H9 (cell line): Measurements from ENCODE around the gene TNFAIP3. TPM values are rescaled to one million over a fixed set of nuclear protein-coding genes. Genes with fewer than 3 reads are reported as not detected.

Experiments used
- DNase-seq: peaks from one replicate; pipeline ENCODE4 v3.0.0-alpha.2; 2017
- H2AFZ ChIP-seq: one replicate; pipeline ENCODE4 v1.6.1; 2013; ENCODE audit warnings: mild to moderate bottlenecking, low read length, control low read depth, moderate library complexity
- H2AK5ac ChIP-seq: 2 replicates; pipeline ENCODE4 v1.6.1; 2013; ENCODE audit warnings: low read length, control low read depth, mixed read lengths; ENCODE audit not compliant: insufficient read length
- H2BK120ac ChIP-seq: one replicate; pipeline ENCODE4 v1.6.1; 2013; ENCODE audit warnings: low read depth, mild to moderate bottlenecking, low read length, control low read depth, inconsistent platforms; ENCODE audit not compliant: poor library complexity, severe bottlenecking
- H2BK12ac ChIP-seq: 2 replicates; pipeline ENCODE4 v1.6.1; 2013; ENCODE audit warnings: low read length, control low read depth, mixed read lengths, low read depth; ENCODE audit not compliant: insufficient read length
- H2BK15ac ChIP-seq: 2 replicates; pipeline ENCODE4 v1.6.1; 2013; ENCODE audit warnings: low read depth, low read length, control low read depth
- H2BK20ac ChIP-seq: one replicate; pipeline ENCODE4 v1.6.1; 2013; ENCODE audit warnings: low read depth, mild to moderate bottlenecking, low read length, control low read depth, inconsistent platforms; ENCODE audit not compliant: poor library complexity, severe bottlenecking
- H2BK5ac ChIP-seq: 2 replicates; pipeline ENCODE4 v1.6.1; 2013; ENCODE audit warnings: low read length, control low read depth, mixed read lengths; ENCODE audit not compliant: insufficient read length
- H3K14ac ChIP-seq: 2 replicates; pipeline ENCODE4 v1.6.1; 2013; ENCODE audit warnings: low read length, control low read depth; ENCODE audit not compliant: insufficient read depth
- H3K18ac ChIP-seq: 2 replicates; pipeline ENCODE4 v1.6.1; 2013; ENCODE audit warnings: low read depth, mild to moderate bottlenecking, mixed read lengths, low read length, control low read depth; ENCODE audit not compliant: insufficient read length
- H3K23ac ChIP-seq: 2 replicates; pipeline ENCODE4 v1.6.1; 2013; ENCODE audit warnings: low read length, control low read depth, mixed read lengths, low read depth; ENCODE audit not compliant: insufficient read length
- H3K23me2 ChIP-seq: 2 replicates; pipeline ENCODE4 v1.6.1; 2013; ENCODE audit warnings: low read depth, mild to moderate bottlenecking, mixed read lengths, low read length, control low read depth; ENCODE audit not compliant: insufficient read length, poor library complexity, severe bottlenecking
- H3K27ac ChIP-seq: 2 replicates; pipeline ENCODE4 v1.5.1; 2013; ENCODE audit warnings: low read length, control low read depth, mixed read lengths, low read depth; ENCODE audit not compliant: insufficient read length
- H3K27me3 ChIP-seq: 2 replicates; pipeline ENCODE4 v1.6.1; 2013; ENCODE audit warnings: low read length, control low read depth, inconsistent platforms; ENCODE audit not compliant: insufficient read depth
- H3K4ac ChIP-seq: 2 replicates; pipeline ENCODE4 v1.6.1; 2013; ENCODE audit warnings: low read depth, mild to moderate bottlenecking, control low read depth, inconsistent platforms, low read length, moderate library complexity
- H3K4me1 ChIP-seq: 2 replicates; pipeline ENCODE4 v1.6.1; 2013; ENCODE audit warnings: low read length, control low read depth, inconsistent platforms; ENCODE audit not compliant: insufficient read depth
- H3K4me2 ChIP-seq: 2 replicates; pipeline ENCODE4 v1.6.1; 2013; ENCODE audit warnings: low read length, control low read depth, mixed read lengths; ENCODE audit not compliant: insufficient read length, insufficient read depth
- H3K56ac ChIP-seq: 2 replicates; pipeline ENCODE4 v1.6.1; 2013; ENCODE audit warnings: low read depth, mild to moderate bottlenecking, mixed read lengths, low read length, control low read depth; ENCODE audit not compliant: insufficient read length
- H3K79me1 ChIP-seq: 2 replicates; pipeline ENCODE4 v1.6.1; 2013; ENCODE audit warnings: low read depth, mild to moderate bottlenecking, moderate library complexity, low read length, control low read depth, inconsistent platforms; ENCODE audit not compliant: insufficient read depth, poor library complexity, severe bottlenecking
- H3K79me2 ChIP-seq: 2 replicates; pipeline ENCODE4 v1.6.1; 2013; ENCODE audit warnings: low read length, control low read depth, inconsistent platforms; ENCODE audit not compliant: insufficient read depth
- H3K9ac ChIP-seq: 2 replicates; pipeline ENCODE4 v1.6.1; 2013; ENCODE audit warnings: low read length, control low read depth, mixed read lengths; ENCODE audit not compliant: insufficient read length; ENCODE audit errors: extremely low read depth
- H3K9me3 ChIP-seq: one replicate; pipeline ENCODE4 v1.6.1; 2013; ENCODE audit warnings: low read depth, low read length, inconsistent platforms; ENCODE audit not compliant: control insufficient read depth
- H3T11ph ChIP-seq: one replicate; pipeline ENCODE4 v1.6.1; 2013; ENCODE audit warnings: mild to moderate bottlenecking, low read length, control low read depth, inconsistent platforms
- H4K20me1 ChIP-seq: one replicate; pipeline ENCODE4 v1.6.1; 2013; ENCODE audit not compliant: control insufficient read depth, insufficient read length, insufficient read depth
- H4K5ac ChIP-seq: 2 replicates; pipeline ENCODE4 v1.6.1; 2013; ENCODE audit warnings: low read depth, mild to moderate bottlenecking, mixed read lengths, low read length, control low read depth; ENCODE audit not compliant: insufficient read length
- H4K8ac ChIP-seq: replicated peaks from 2 replicates; pipeline ENCODE4 v1.6.1; 2013; ENCODE audit warnings: low read length, control low read depth, mixed read lengths, low read depth; ENCODE audit not compliant: insufficient read length
- H4K91ac ChIP-seq: 2 replicates; pipeline ENCODE4 v1.6.1; 2013; ENCODE audit warnings: low read depth, mild to moderate bottlenecking, moderate library complexity, mixed read lengths, low read length, control low read depth; ENCODE audit not compliant: insufficient read length
- H3K27ac Mint-ChIP-seq, 3 experiments: 2 replicates in 2 of 3; 3 replicates in 1 of 3; pipeline ENCODE4 v1.8.0; 2020 to 2021; ENCODE audit warnings: mixed read lengths in 3 of 3, mild to moderate bottlenecking in 1 of 3, moderate library complexity in 1 of 3
- H3K27me3 Mint-ChIP-seq: 2 replicates; pipeline ENCODE4 v1.8.0; 2021; ENCODE audit warnings: low read depth, mild to moderate bottlenecking, moderate library complexity, mixed read lengths
- H3K36me3 Mint-ChIP-seq, 3 experiments: 2 replicates in 2 of 3; 3 replicates in 1 of 3; pipeline ENCODE4 v1.8.0; 2020 to 2021; ENCODE audit warnings: low read depth in 3 of 3, mixed read lengths in 3 of 3; ENCODE audit not compliant: insufficient read depth in 1 of 3
- H3K4me1 Mint-ChIP-seq, 2 experiments: 2 replicates each; pipeline ENCODE4 v1.8.0; 2020; ENCODE audit warnings: mixed read lengths in 2 of 2
- H3K4me3 Mint-ChIP-seq, 2 experiments: 2 replicates in 1 of 2; 3 replicates in 1 of 2; pipeline ENCODE4 v1.8.0; 2020 to 2021; ENCODE audit warnings: mild to moderate bottlenecking in 2 of 2, mixed read lengths in 2 of 2, moderate library complexity in 1 of 2
- H3K9me3 Mint-ChIP-seq, 2 experiments: 2 replicates in 1 of 2; 3 replicates in 1 of 2; pipeline ENCODE4 v1.8.0; 2020; ENCODE audit warnings: mild to moderate bottlenecking in 2 of 2, mixed read lengths in 2 of 2, moderate library complexity in 1 of 2
- CTCF ChIP-seq: fragments of 200-600 bp; sonication (generic); conservative IDR thresholded peaks from 3 replicates; pipeline ENCODE4 v1.8.0; 2021; ENCODE audit warnings: antibody characterized with exemption, mild to moderate bottlenecking
- WGBS: extraction: QIAGEN DNeasy Blood & Tissue Kit; methylation state at CpG from one replicate; pipeline ENCODE4 v1.1.7; 2013; ENCODE audit warnings: missing lambda C conversion rate, low lambda C conversion rate, mixed read lengths; ENCODE audit not compliant: insufficient read length; ENCODE audit errors: extremely low coverage; 5-methylcytosine and 5-hydroxymethylcytosine counted together
- total RNA-seq: library from RNA; stranded (reverse); gene quantifications from 2 replicates; pipeline ENCODE4 v1.2.1, GENCODE V29; 2021

TNFAIP3 gene
- total RNA-seq, 1 experiment from 2014 or later = 3.7 TPM

GRCh38 chr6:137862419-137863090 lies 4.5 kb upstream of the TNFAIP3 start:
- H2AFZ ChIP-seq = no peak overlapping the region
- no peak overlapping the region for H2BK5ac ChIP-seq
- DNase-seq = no peak
- H2AK5ac ChIP-seq = no peak overlapping the region
- H3K79me2 ChIP-seq = peaks cover 2% of the 10 kb centered on the region; the same call in 1 of the 2 replicates
- H2BK15ac ChIP-seq = no peak overlapping the region
- H4K5ac ChIP-seq = no peak overlapping the region
- no peaks in the 10 kb centered on the region for H3K9me3 ChIP-seq
- no peak overlapping the region for H3T11ph ChIP-seq
- H3K4ac ChIP-seq = no peak overlapping the region
- no peak overlapping the region for H2BK20ac ChIP-seq
- peaks cover 7% of the 10 kb centered on the region; the same call in 1 of the 2 replicates for H3K4me1 ChIP-seq
- no peaks in the 10 kb centered on the region for H4K20me1 ChIP-seq
- no peak overlapping the region for H2BK12ac ChIP-seq
- H3K27ac ChIP-seq = no peak overlapping the region
- H3K27ac Mint-ChIP-seq = no peak overlapping the region; a peak in 1 of 7 replicates
- no peak overlapping the region for H3K9ac ChIP-seq
- H3K14ac ChIP-seq = no peak overlapping the region
- peaks cover 0 to 3% (median 2%) of the 10 kb centered on the region in 3 experiments; a peak in 1 of 7 replicates for H3K36me3 Mint-ChIP-seq
- WGBS = no CpG with 5 or more reads among the region's 5 CpGs
- no peak overlapping the region for H3K4me3 Mint-ChIP-seq
- H2BK120ac ChIP-seq = no peak overlapping the region
- H3K9me3 Mint-ChIP-seq = no peaks in the 10 kb centered on the region
- no peak for TF ChIP-seq CTCF
- peaks cover 10% of the 10 kb centered on the region for H3K23me2 ChIP-seq
- H3K27me3 ChIP-seq = no peaks in the 10 kb centered on the region; the same call in 1 of the 2 replicates
- H3K79me1 ChIP-seq = no peaks in the 10 kb centered on the region
- H3K27me3 Mint-ChIP-seq = peaks cover 4% of the 10 kb centered on the region
- peaks cover 44 to 53% of the 10 kb centered on the region in 2 experiments for H3K4me1 Mint-ChIP-seq
- H3K18ac ChIP-seq = no peak overlapping the region
- H4K8ac ChIP-seq = no peak overlapping the region
- no peak overlapping the region for H3K56ac ChIP-seq
- H3K23ac ChIP-seq = no peak overlapping the region
- no peak overlapping the region for H3K4me2 ChIP-seq
- no peak overlapping the region for H4K91ac ChIP-seq
